Psoas muscle (tissue), 8 donors: ENCODE data around the gene PPP3CA. TPM values are rescaled to one million over a fixed set of nuclear protein-coding genes. Genes with fewer than 3 reads are reported as not detected.

Source experiments
- ATAC-seq, 4 donors: fragments of 200-7000 bp; cut with Tn5 transposase; one replicate each; pipeline ENCODE4 v1.9.1; 2020; ENCODE audit warnings: moderate library complexity in 3 of 4, mild to moderate bottlenecking in 2 of 4
- DNase-seq, 2 donors: peaks; one replicate each; pipeline ENCODE4 v3.0.0-alpha.2; 2020
- H3K27ac ChIP-seq: fragments of 200-600 bp; one replicate; pipeline ENCODE4 v1.8.0; 2022
- H3K27me3 ChIP-seq, 3 donors: fragments of 200-600 bp in 1 of 3; one replicate each; pipeline versions ENCODE4 v1.6.1 to v1.8.0; 2013 to 2022; ENCODE audit warnings: low read length in 2 of 3, mild to moderate bottlenecking in 2 of 3, moderate library complexity in 1 of 3; ENCODE audit not compliant: insufficient read depth in 3 of 3
- H3K36me3 ChIP-seq, 2 donors: fragments of 200-600 bp in 1 of 2; one replicate each; pipeline versions ENCODE4 v1.6.1 to v1.8.0; 2013 to 2022; ENCODE audit warnings: low read depth in 1 of 2, mild to moderate bottlenecking in 1 of 2, moderate library complexity in 1 of 2; ENCODE audit not compliant: insufficient read depth in 1 of 2
- H3K4me1 ChIP-seq: fragments of 200-600 bp; one replicate; pipeline ENCODE4 v1.8.0; 2022
- H3K4me3 ChIP-seq: fragments of 200-600 bp; one replicate; pipeline ENCODE4 v1.8.0; 2022; ENCODE audit warnings: mild to moderate bottlenecking
- H3K9me3 ChIP-seq: fragments of 200-600 bp; one replicate; pipeline ENCODE4 v1.8.0; 2022
- CTCF ChIP-seq: fragments of 200-600 bp; IDR thresholded peaks from one replicate; pipeline ENCODE4 v1.8.0; 2022; ENCODE audit warnings: antibody characterized with exemption
- WGBS, 3 donors: extraction: QIAGEN DNeasy Blood & Tissue Kit; methylation state at CpG; one replicate each; pipeline versions ENCODE4 v1.1.6 to v1.1.7; 2013; 5-methylcytosine and 5-hydroxymethylcytosine counted together
- intact Hi-C, 2 donors: fragments of 100-400 bp; cut with DNase I; formaldehyde crosslinking; loops; one replicate each; pipeline versions ENCODE4 v1.11.0 to v1.14.2; 2022
- polyA plus RNA-seq, 3 donors: library from polyadenylated mRNA; stranded (reverse); fragments of 200-250 nt; gene quantifications; one replicate each; pipeline ENCODE4 v1.2.3, GENCODE V29; 2013
- total RNA-seq, 4 donors: library from RNA; stranded (reverse); fragmentation: NEBNext Ultra II Directional in 2 of 4; extraction: Animal tissue kit (Norgen Biotek cat#: 25700) in 2 of 4; gene quantifications; one replicate each; pipeline versions ENCODE4 v1.2.1 to v1.2.4, GENCODE V29; 2021 to 2023
- donor health status: healthy with polysubstance abuse.
- donor health status: DM: no; HTN: no; CAD: no; lungs with moderate emphysema.
- donor health status: Bipolar disorder and iron deficiency.
- donor health status: healthy.
- donor health status: DM: yes; HTN: yes; CAD: no.
- donor health status: DM: no; HTN: no; CAD: no.
- donor health status: DM: no; HTN: no; CAD: no.
- donor health status: DM: yes; HTN: yes; CAD: no.

The PPP3CA gene
- total and polyA plus RNA-seq, 7 donors = 10.4 to 65.9 (median 32.6) TPM

DNA sequence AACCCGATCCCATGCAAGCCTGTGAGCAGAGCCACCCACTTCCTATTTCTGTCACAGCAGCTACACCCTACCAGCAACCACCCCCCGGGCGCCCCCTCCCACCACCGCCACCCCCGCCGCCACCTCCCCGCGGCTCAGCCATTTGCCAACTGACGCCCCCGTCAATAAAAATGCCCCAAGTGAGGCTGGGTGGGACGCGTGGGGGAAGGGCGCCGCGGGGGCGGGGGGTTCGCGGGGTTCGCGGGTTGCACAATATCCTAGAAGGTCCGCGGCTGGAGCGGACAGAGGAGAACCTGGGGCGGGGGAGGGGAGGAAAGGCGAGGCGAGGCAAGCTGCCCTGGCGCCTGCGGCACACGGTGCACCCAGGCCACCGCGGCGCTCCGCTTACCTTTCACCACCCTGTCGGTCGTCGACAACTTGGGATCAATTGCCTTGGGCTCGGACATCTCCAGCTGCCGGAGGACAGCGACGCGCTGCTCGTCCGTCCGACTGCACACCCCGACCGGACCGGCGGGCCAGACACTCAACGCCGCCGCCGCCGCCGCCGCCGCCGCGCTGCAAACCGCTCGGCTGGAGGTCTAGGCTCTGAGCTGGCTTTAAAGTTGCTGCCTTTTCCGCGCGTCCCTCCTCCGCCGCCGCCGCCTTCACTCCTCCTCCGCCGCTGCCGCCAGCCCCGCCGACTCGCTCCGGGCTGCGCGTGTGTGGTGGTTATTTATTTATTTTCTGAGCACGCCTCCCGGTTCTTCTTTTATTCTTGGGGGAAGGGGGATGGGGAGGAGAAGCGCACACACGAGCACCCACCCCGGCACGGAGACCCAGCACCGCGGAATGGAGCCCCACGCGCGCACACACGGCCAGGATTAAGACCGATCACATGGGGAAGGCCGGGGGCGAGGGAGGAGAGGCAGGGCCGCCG lies 717 bp downstream of the PPP3CA start:
- Histone ChIP-seq H3K27ac (peak overlapping the region; percentile 87), H3K36me3 (no peaks in the 10 kb centered on the region), H3K4me1 (peaks cover 26% of the 10 kb centered on the region), H3K9me3 (no peaks in the 10 kb centered on the region), H3K4me3 (peak overlapping the region; percentile 84), H3K27me3 (no peaks in the 10 kb centered on the region)
- TF ChIP-seq CTCF = no peak
- 0 to 1% (median 1%) methylated on average over 48 to 93 of the region's 93 CpGs for WGBS, 3 donors
- DNase-seq (peak; percentile 70 to 79), ATAC-seq (peak; percentile 29 to 50 (median 38))
- intact Hi-C loops = loop anchor here (2.0 to 10.0 kb wide), 6 partner anchors 64 to 1208 kb away; no protein-coding TSS in a partner anchor

GRCh38 chr4:101345596-101346350 lies 1.6 kb downstream of the PPP3CA start:
- no peaks in the 10 kb centered on the region for H3K36me3 ChIP-seq
- TF ChIP-seq CTCF = no peak
- 1 to 2% (median 2%) methylated on average over 20 to 45 of the region's 45 CpGs for WGBS, 3 donors
- intact Hi-C loops = loop anchor here (2.0 to 10.0 kb wide), 6 partner anchors 63 to 1209 kb away; no protein-coding TSS in a partner anchor
- ATAC-seq (no peak), DNase-seq (peak; percentile 65 to 78)
- peak overlapping the region; percentile 87 for H3K27ac ChIP-seq
- no peaks in the 10 kb centered on the region for H3K9me3 ChIP-seq
- H3K4me3 ChIP-seq = peak overlapping the region; percentile 84
- no peaks in the 10 kb centered on the region for H3K27me3 ChIP-seq
- peaks cover 32% of the 10 kb centered on the region for H3K4me1 ChIP-seq

DNA sequence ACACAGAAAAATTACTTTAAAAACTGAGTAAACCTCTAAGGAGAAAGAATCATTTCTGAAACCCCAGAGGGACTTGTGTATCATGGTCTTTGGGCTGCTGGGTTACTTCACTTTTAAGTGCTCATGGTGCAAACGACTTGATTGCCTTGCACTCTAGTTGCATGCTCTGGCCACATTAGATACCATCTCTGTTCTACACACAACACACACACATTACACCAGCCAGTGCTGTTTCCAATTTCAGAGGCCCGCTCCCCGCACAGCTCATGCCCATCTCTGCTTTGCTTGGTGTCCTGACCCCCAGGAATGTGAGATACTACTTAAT lies 2.1 kb downstream of the PPP3CA start:
- 3 to 6% (median 3%) methylated on average over 3 of the region's 3 CpGs for WGBS, 3 donors
- no peak overlapping the region for H3K27ac ChIP-seq
- H3K4me1 ChIP-seq = peaks cover 37% of the 10 kb centered on the region
- H3K9me3 ChIP-seq = no peaks in the 10 kb centered on the region
- H3K36me3 ChIP-seq = no peaks in the 10 kb centered on the region
- no peak for TF ChIP-seq CTCF
- DNase-seq (no peak), ATAC-seq (no peak)
- intact Hi-C loops = loop anchor here (5.0 to 10.0 kb wide), 5 partner anchors 63 to 1210 kb away; no protein-coding TSS in a partner anchor
- no peaks in the 10 kb centered on the region for H3K27me3 ChIP-seq
- peak overlapping the region; percentile 84 for H3K4me3 ChIP-seq

DNA sequence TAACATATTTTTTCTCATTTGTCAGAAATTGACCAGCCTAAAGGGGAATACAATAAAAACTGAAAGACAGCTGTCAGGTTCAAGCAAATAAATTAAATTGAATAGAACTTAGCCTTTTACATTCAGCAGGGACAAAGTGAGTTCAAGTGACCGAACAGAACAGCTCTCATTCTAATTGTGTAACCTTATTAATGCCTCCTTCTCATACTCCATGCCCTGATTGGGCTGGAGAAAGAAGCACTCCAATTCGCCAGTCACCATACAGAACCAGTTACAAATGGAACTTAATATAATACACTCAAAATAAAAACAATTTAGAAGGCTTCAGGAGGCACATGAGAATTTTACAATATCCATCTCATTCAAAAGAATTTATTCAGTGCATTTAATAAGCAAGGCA lies 8.0 kb downstream of the PPP3CA start:
- H3K27ac ChIP-seq = no peak overlapping the region
- intact Hi-C loops = loop anchor here in 1 of 2 donors (5.0 kb wide), 1 partner anchor 52 kb away; no protein-coding TSS in a partner anchor

More for the DNA sequence above, 8.0 kb downstream of the PPP3CA start:
- Histone ChIP-seq H3K27me3 (no peaks in the 10 kb centered on the region), H3K4me1 (peaks cover 46% of the 10 kb centered on the region), H3K9me3 (no peaks in the 10 kb centered on the region), H3K4me3 (no peak overlapping the region), H3K36me3 (no peaks in the 10 kb centered on the region)
- ATAC-seq (peak in 2 of 4 donors; percentile 51 to 63), DNase-seq (no peak)
- WGBS, 3 donors = 52 to 89% (median 60%) methylated on average over 2 of the region's 2 CpGs
- TF ChIP-seq CTCF = no peak
